K562 (cell line): ENCODE results near the gene SPDEF. TPM values are rescaled to one million over a fixed set of nuclear protein-coding genes. Genes with fewer than 3 reads are reported as not detected.
A peak's percentile ranks its signal among the peaks of the same experiment; 100 is the strongest.

ENCODE experiments used
- ATAC-seq: fragments of 200-7000 bp; cut with Tn5 transposase; 3 replicates; pipeline ENCODE4 v1.9.1; 2020; ENCODE audit warnings: moderate library complexity
- BruUV-seq: library from RNA; stranded (reverse); fragments of 400-500 nt; replicated peaks from 2 replicates; lab custom pipeline; 2021; lab: Mats Ljungman, UMichigan
- CTCF ChIA-PET: fragments of 300-600 bp; formaldehyde crosslinking; extraction: SDS; loops from one replicate; lab custom pipeline; 2021; ENCODE audit warnings: low intra/inter-chr PET ratio; lab: Yijun Ruan, JAX
- POLR2A ChIA-PET: fragments of 300-600, 350-650 bp; sonication (Branson Sonifier 250); formaldehyde crosslinking; extraction: SDS; loops from one replicate; lab custom pipeline; 2021; ENCODE audit warnings: antibody characterized with exemption, inconsistent platforms; lab: Yijun Ruan, JAX
- DNase-seq, 4 experiments: peaks; one replicate each; pipeline versions ENCODE4 v3.0.0 to v3.0.0-alpha.2; 2011 to 2018; ENCODE audit warnings: low spot score in 3 of 4, mixed read lengths in 3 of 4; ENCODE audit errors: extremely low read depth in 1 of 4
- FAIRE-seq: peaks from 2 replicates; lab custom pipeline; 2011; peaks lifted over from hg19 to GRCh38; lab: Jason Lieb, UNC
- H2AFZ ChIP-seq: 2 replicates; pipeline ENCODE4 v1.6.0; 2011; ENCODE audit warnings: low read depth, low read length, control low read depth, inconsistent platforms
- H3K27ac ChIP-seq: fragments of 200-600 bp; 3 replicates; pipeline ENCODE4 v1.8.0; 2011; ENCODE audit warnings: low read depth, mild to moderate bottlenecking, control low read depth, inconsistent platforms, low read length, moderate library complexity, mixed read lengths; ENCODE audit errors: extremely low read depth
- H3K27me3 ChIP-seq, 2 experiments: fragments of 300-600 bp in 1 of 2; 2 replicates in 1 of 2; 3 replicates in 1 of 2; pipeline versions ENCODE4 v1.6.0 to v1.8.0; 2011; ENCODE audit warnings: inconsistent platforms in 2 of 2, low read length in 2 of 2, mild to moderate bottlenecking in 1 of 2, mixed read lengths in 1 of 2, moderate library complexity in 1 of 2; ENCODE audit not compliant: control insufficient read depth in 2 of 2, insufficient read depth in 2 of 2
- H3K36me3 ChIP-seq: fragments of 300-600 bp; 3 replicates; pipeline ENCODE4 v1.8.0; 2011; ENCODE audit warnings: mild to moderate bottlenecking, low read length, inconsistent platforms; ENCODE audit not compliant: control insufficient read depth, insufficient read depth
- H3K4me1 ChIP-seq, 2 experiments: fragments of 200-600 bp in 1 of 2; replicated peaks in 1 of 2; 2 replicates in 1 of 2; 3 replicates in 1 of 2; pipeline versions ENCODE4 v1.5.1 to v1.8.0; 2011; ENCODE audit warnings: inconsistent platforms in 2 of 2, low read length in 2 of 2, mild to moderate bottlenecking in 1 of 2, mixed read lengths in 1 of 2, moderate library complexity in 1 of 2; ENCODE audit not compliant: control insufficient read depth in 2 of 2, insufficient read depth in 2 of 2
- H3K4me2 ChIP-seq: 2 replicates; pipeline ENCODE4 v1.6.1; 2011; ENCODE audit warnings: low read length, control low read depth, inconsistent platforms, mixed read lengths; ENCODE audit not compliant: insufficient read depth
- H3K4me3 ChIP-seq: fragments of 200-600 bp; sonication (generic), shearing (Covaris generic); 2 replicates; pipeline ENCODE4 v1.5.1; 2016; ENCODE audit warnings: control low read depth, inconsistent platforms
- H3K79me2 ChIP-seq: fragments of 200-600 bp; 3 replicates; pipeline ENCODE4 v1.8.0; 2011; ENCODE audit warnings: low read length, inconsistent platforms; ENCODE audit not compliant: control insufficient read depth, insufficient read depth
- H3K9ac ChIP-seq, 2 experiments: 2 replicates each; pipeline versions ENCODE4 v1.6.0 to v1.6.1; 2011; ENCODE audit warnings: low read depth in 2 of 2, low read length in 2 of 2, control low read depth in 1 of 2, inconsistent platforms in 1 of 2, mild to moderate bottlenecking in 1 of 2, mixed read lengths in 1 of 2; ENCODE audit not compliant: insufficient read depth in 1 of 2
- H3K9me1 ChIP-seq: one replicate; pipeline ENCODE4 v1.6.0; 2011; ENCODE audit warnings: inconsistent platforms, mild to moderate bottlenecking, low read length, moderate library complexity; ENCODE audit not compliant: control insufficient read depth, insufficient read depth
- H3K9me3 ChIP-seq: replicated peaks from 2 replicates; pipeline ENCODE4 v1.5.1; 2011; ENCODE audit warnings: low read depth, low read length, inconsistent platforms; ENCODE audit not compliant: control insufficient read depth, insufficient read depth
- H4K20me1 ChIP-seq: replicated peaks from 2 replicates; pipeline ENCODE4 v1.6.1; 2011; ENCODE audit warnings: low read length, inconsistent platforms, mixed read lengths; ENCODE audit not compliant: control insufficient read depth, insufficient read depth
- DEAF1 ChIP-seq: fragments of 450-650 bp; formaldehyde crosslinking; IDR thresholded peaks from 2 replicates; pipeline ENCODE4 v1.4.0; 2020; ENCODE audit warnings: mild to moderate bottlenecking, moderate library complexity
- MECOM ChIP-seq: fragments of 250-450 bp; sonication (Bioruptor Pico); IDR thresholded peaks from 2 replicates; pipeline ENCODE4 v1.8.0; 2022; ENCODE audit warnings: inconsistent platforms
- PHF21A ChIP-seq: fragments of 450-650 bp; IDR thresholded peaks from 2 replicates; pipeline ENCODE4 v1.6.1; 2017; ENCODE audit warnings: low read depth, borderline replicate concordance
- PTBP1 ChIP-seq: fragments of 200-400 bp; formaldehyde crosslinking; IDR thresholded peaks from 2 replicates; pipeline ENCODE4 v1.6.1; 2017; ENCODE audit warnings: low read depth, low read length
- SNRNP70 ChIP-seq: fragments of 200-400 bp; formaldehyde crosslinking; optimal IDR thresholded peaks from 2 replicates; pipeline ENCODE3; 2017; ENCODE audit warnings: low read depth, low read length
- ZNF134 ChIP-seq: fragments of 250-450 bp; sonication (Bioruptor Pico); conservative IDR thresholded peaks from 2 replicates; pipeline ENCODE4 v1.4.0; 2020
- ZNF140 ChIP-seq: fragments of 250-450 bp; sonication (Bioruptor Pico); IDR thresholded peaks from 2 replicates; pipeline ENCODE4 v1.8.0; 2021; ENCODE audit warnings: moderate library complexity, mild to moderate bottlenecking, inconsistent platforms
- ZNF699 ChIP-seq: fragments of 250-450 bp; sonication (Bioruptor Pico); IDR thresholded peaks from 2 replicates; pipeline ENCODE4 v1.8.0; 2021; ENCODE audit warnings: mild to moderate bottlenecking, moderate library complexity; ENCODE audit not compliant: insufficient replicate concordance
- WGBS: fragments of 100-300 bp; shearing (Covaris generic); methylation state at CpG from one replicate; pipeline ENCODE4 v1.1.6; 2016; ENCODE audit warnings: low coverage, mixed read lengths; ENCODE audit not compliant: insufficient coverage; ENCODE audit errors: missing lambda C conversion rate; 5-methylcytosine and 5-hydroxymethylcytosine counted together
- in situ Hi-C: fragments of 300-500 bp; cut with MboI; formaldehyde crosslinking; loops from 4 replicates; pipeline ENCODE4 v1.15.0; 2018; ENCODE audit warnings: inconsistent platforms, mixed read lengths
- intact Hi-C: fragments of 100-400 bp; cut with micrococcal nuclease; formaldehyde crosslinking; loops from 2 replicates; pipeline ENCODE4 v1.14.2; 2022
- polyA plus RNA-seq, 8 experiments: library from polyadenylated mRNA; depleted of rRNA in 4 of 8; stranded (reverse) in 5 of 8; unstranded in 3 of 8; fragments of >200 nt; fragmentation: Nextera tagmentation in 2 of 8; fragmentation: Illumina TruSeq in 1 of 8; extraction: Ambion mirVana in 2 of 8; extraction: Trizol in 1 of 8; gene quantifications; 2 replicates each; pipeline versions ENCODE4 v1.2.1 to v1.2.3, GENCODE V29; 2011 to 2014; ENCODE audit warnings: inconsistent platforms in 1 of 8, missing spikeins in 1 of 8
- total RNA-seq, 7 experiments: library from RNA; depleted of rRNA in 6 of 7; stranded (reverse); fragments of >200 nt in 6 of 7; fragmentation: Illumina TruSeq in 2 of 7; extraction: Trizol in 2 of 7; gene quantifications; 2 replicates each; pipeline versions ENCODE4 v1.2.1 to v1.2.3, GENCODE V29; 2011 to 2021; ENCODE audit warnings: low replicate concordance in 1 of 7
- TF ChIP-seq, protein P1 (sequence below): fragments of 450-650 bp; formaldehyde crosslinking; IDR thresholded peaks from 2 replicates; pipeline ENCODE4 v1.4.0; 2022; ENCODE audit warnings: missing genetic modification characterization

SPDEF gene
- total and polyA plus RNA-seq, 9 of the 15 experiments (the other 6 are each of a cell fraction or from before 2014, with no cell fraction given): 0.04 to 0.12 (median 0.11) TPM; not detected in 5

- no TSS peak for BruUV-seq
- peaks cover 12% of the 10 kb centered on the region; the same call in 1 of the 2 replicates for H4K20me1 ChIP-seq
- DNase-seq (no peak), FAIRE-seq (no peak), ATAC-seq (no peak)
- no peaks in the 10 kb centered on the region for H3K9me3 ChIP-seq
- no peak for TF ChIP-seq ZNF699
- TF ChIP-seq PHF21A: no peak
- TF ChIP-seq, protein P1, sequence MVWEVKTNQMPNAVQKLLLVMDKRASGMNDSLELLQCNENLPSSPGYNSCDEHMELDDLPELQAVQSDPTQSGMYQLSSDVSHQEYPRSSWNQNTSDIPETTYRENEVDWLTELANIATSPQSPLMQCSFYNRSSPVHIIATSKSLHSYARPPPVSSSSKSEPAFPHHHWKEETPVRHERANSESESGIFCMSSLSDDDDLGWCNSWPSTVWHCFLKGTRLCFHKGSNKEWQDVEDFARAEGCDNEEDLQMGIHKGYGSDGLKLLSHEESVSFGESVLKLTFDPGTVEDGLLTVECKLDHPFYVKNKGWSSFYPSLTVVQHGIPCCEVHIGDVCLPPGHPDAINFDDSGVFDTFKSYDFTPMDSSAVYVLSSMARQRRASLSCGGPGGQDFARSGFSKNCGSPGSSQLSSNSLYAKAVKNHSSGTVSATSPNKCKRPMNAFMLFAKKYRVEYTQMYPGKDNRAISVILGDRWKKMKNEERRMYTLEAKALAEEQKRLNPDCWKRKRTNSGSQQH (CRISPR knock-in tag): no peak
- TF ChIP-seq ZNF140 (CRISPR knock-in tag): no peak
- TF ChIP-seq ZNF134: no peak
- no peak for TF ChIP-seq DEAF1 (CRISPR knock-in tag)
- TF ChIP-seq MECOM (CRISPR knock-in tag): no peak
- TF ChIP-seq SNRNP70: no peak
- TF ChIP-seq PTBP1: no peak
- H3K9me1 ChIP-seq: peaks cover 4% of the 10 kb centered on the region
- H3K27ac ChIP-seq: no peak overlapping the region
- no peaks in the 10 kb centered on the region; a peak in 1 of 5 replicates for H3K27me3 ChIP-seq
- no peak overlapping the region for H2AFZ ChIP-seq
- in situ Hi-C loops: no loop called here
- H3K4me2 ChIP-seq: no peak overlapping the region
- H3K79me2 ChIP-seq: no peaks in the 10 kb centered on the region
- ChIA-PET POLR2A (interaction anchor here (0.6 to 2.4 kb wide), 7 partner anchors 9 to 559 kb away, joined by 3 to 13 read pairs (median 5); no protein-coding TSS in a partner anchor), CTCF (interaction anchor here (0.7 kb wide), 1 partner anchor 160 kb away, joined by 3 read pairs; no protein-coding TSS in a partner anchor)
- no peak overlapping the region for H3K4me3 ChIP-seq
- H3K4me1 ChIP-seq: peaks cover 0 to 4% of the 10 kb centered on the region in 2 experiments; a peak in 2 of 5 replicates
- intact Hi-C loops: no loop called here
- WGBS: 51% methylated on average over 5 of the region's 5 CpGs
- peak overlapping the region in 1 of 2 experiments; percentile 29; a peak in 2 of 4 replicates for H3K9ac ChIP-seq
- H3K36me3 ChIP-seq: peaks cover 29% of the 10 kb centered on the region; the same call in 2 of the 3 replicates
Measured at GRCh38 chr6:34583861-34584604, 27.9 kb upstream of the SPDEF start.
